SK-N-MC (cell line): ENCODE results near the gene ZNF33B.

Experiments
- EZH2 ChIP-seq: fragments of 200-600 bp; sonication (generic); IDR thresholded peaks from one replicate; pipeline ENCODE4 v1.6.1; 2017; ENCODE audit warnings: antibody characterized with exemption
- POLR2AphosphoS5 ChIP-seq: IDR thresholded peaks from 2 replicates; pipeline ENCODE4 v1.6.1; 2012; ENCODE audit warnings: mild to moderate bottlenecking, low read depth, low read length, borderline replicate concordance

DNA sequence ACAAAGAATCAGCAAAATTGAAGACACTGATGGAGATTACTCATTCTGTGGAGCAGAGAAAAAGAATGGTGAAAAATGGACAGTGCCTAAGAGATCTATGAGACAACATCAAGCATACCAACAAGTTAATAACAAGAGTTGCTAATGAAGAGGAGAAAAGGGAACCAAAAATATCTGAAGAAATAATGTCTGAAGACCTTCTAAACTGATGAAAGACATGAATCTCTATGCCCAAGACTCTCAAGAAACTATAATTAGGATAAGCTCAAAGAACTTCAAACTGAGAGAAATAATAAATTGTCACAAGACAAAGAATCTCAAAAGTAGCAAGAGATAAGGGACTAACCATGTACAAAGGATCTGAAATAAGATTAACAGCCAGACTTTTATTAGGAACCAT, 93.4 kb downstream of the ZNF33B start:
- TF ChIP-seq POLR2AphosphoS5 (no peak), EZH2 (no peak)
